CD14-positive monocyte (primary cell): ENCODE measurements around the gene OLFML2B. TPM values are rescaled to one million over a fixed set of nuclear protein-coding genes. Genes with fewer than 3 reads are reported as not detected.
A peak's percentile ranks its signal among the peaks of the same experiment; 100 is the strongest.

ENCODE experiments used
- DNase-seq, 3 donors: peaks; one replicate each; pipeline ENCODE4 v3.0.0-alpha.2; 2011 to 2022
- H2AFZ ChIP-seq: 2 replicates; pipeline ENCODE4 v1.6.0; 2012; ENCODE audit warnings: mild to moderate bottlenecking, low read depth, low read length, inconsistent platforms; ENCODE audit not compliant: insufficient read depth, poor library complexity, severe bottlenecking
- H3K27ac ChIP-seq, 2 donors: 1 replicate in 1 of 2; 2 replicates in 1 of 2; pipeline ENCODE4 v1.5.1; 2012 to 2013; ENCODE audit warnings: low read length in 2 of 2, control low read depth in 1 of 2, inconsistent platforms in 1 of 2, low read depth in 1 of 2, mild to moderate bottlenecking in 1 of 2
- H3K27me3 ChIP-seq, 2 donors: one replicate each; pipeline versions ENCODE4 v1.6.0 to v1.6.1; 2011 to 2013; ENCODE audit warnings: low read length in 2 of 2; ENCODE audit not compliant: control insufficient read depth in 2 of 2, insufficient read depth in 2 of 2
- H3K36me3 ChIP-seq, 2 donors: replicated peaks in 1 of 2; 1 replicate in 1 of 2; 2 replicates in 1 of 2; pipeline versions ENCODE4 v1.5.1 to v1.6.1; 2012 to 2013; ENCODE audit warnings: low read length in 2 of 2, control low read depth in 1 of 2, inconsistent platforms in 1 of 2, mild to moderate bottlenecking in 1 of 2; ENCODE audit not compliant: insufficient read depth in 2 of 2, control insufficient read depth in 1 of 2
- H3K4me1 ChIP-seq, 2 donors: 1 replicate in 1 of 2; 2 replicates in 1 of 2; pipeline versions ENCODE4 v1.5.1 to v1.6.1; 2012 to 2013; ENCODE audit warnings: low read length in 2 of 2, control low read depth in 1 of 2, inconsistent platforms in 1 of 2, mild to moderate bottlenecking in 1 of 2, moderate library complexity in 1 of 2; ENCODE audit not compliant: insufficient read depth in 2 of 2, control insufficient read depth in 1 of 2
- H3K4me2 ChIP-seq: replicated peaks from 2 replicates; pipeline ENCODE3; 2012; ENCODE audit warnings: low read length, moderate library complexity, mild to moderate bottlenecking; ENCODE audit not compliant: poor library complexity, severe bottlenecking; ENCODE audit errors: extremely low read depth
- H3K4me3 ChIP-seq, 3 experiments: fragments of 200-600 bp in 1 of 3; sonication (generic) in 1 of 3; replicated peaks in 1 of 3; 1 replicate in 2 of 3; 2 replicates in 1 of 3; pipeline ENCODE4 v1.5.1; 2011 to 2013; ENCODE audit warnings: low read length in 3 of 3, mild to moderate bottlenecking in 3 of 3, control low read depth in 2 of 3, low read depth in 2 of 3, inconsistent platforms in 1 of 3, moderate library complexity in 1 of 3
- H3K79me2 ChIP-seq: 2 replicates; pipeline ENCODE4 v1.6.0; 2012; ENCODE audit warnings: mild to moderate bottlenecking, control low read depth, inconsistent platforms, low read length, moderate library complexity; ENCODE audit not compliant: insufficient read depth
- H3K9ac ChIP-seq: 2 replicates; pipeline ENCODE4 v1.6.0; 2017; ENCODE audit warnings: low read length, mild to moderate bottlenecking; ENCODE audit not compliant: insufficient read depth, poor library complexity, severe bottlenecking
- H3K9me3 ChIP-seq, 2 donors: replicated peaks in 1 of 2; 1 replicate in 1 of 2; 2 replicates in 1 of 2; pipeline versions ENCODE4 v1.5.1 to v1.6.1; 2012 to 2013; ENCODE audit warnings: low read length in 2 of 2, control low read depth in 1 of 2; ENCODE audit not compliant: control insufficient read depth in 1 of 2, insufficient read depth in 1 of 2
- H4K20me1 ChIP-seq: 2 replicates; pipeline ENCODE4 v1.6.0; 2012; ENCODE audit warnings: mild to moderate bottlenecking, low read length, control low read depth, moderate library complexity; ENCODE audit not compliant: insufficient read depth
- H3K27ac Mint-ChIP-seq, 7 donors: one replicate each; pipeline ENCODE4 v1.8.0; 2020; ENCODE audit warnings: mild to moderate bottlenecking in 7 of 7, mixed read lengths in 7 of 7, moderate library complexity in 6 of 7, inconsistent platforms in 2 of 7
- H3K27me3 Mint-ChIP-seq, 3 donors: one replicate each; pipeline ENCODE4 v1.8.0; 2021 to 2022; ENCODE audit warnings: low read depth in 3 of 3, mild to moderate bottlenecking in 3 of 3, mixed read lengths in 3 of 3, moderate library complexity in 3 of 3, inconsistent platforms in 1 of 3
- H3K36me3 Mint-ChIP-seq, 2 donors: one replicate each; pipeline ENCODE4 v1.8.0; 2020; ENCODE audit warnings: mixed read lengths in 2 of 2, inconsistent platforms in 1 of 2, mild to moderate bottlenecking in 1 of 2
- H3K4me1 Mint-ChIP-seq: one replicate; pipeline ENCODE4 v1.8.0; 2020; ENCODE audit warnings: mild to moderate bottlenecking, mixed read lengths
- H3K4me3 Mint-ChIP-seq, 2 donors: one replicate each; pipeline ENCODE4 v1.8.0; 2020; ENCODE audit warnings: mild to moderate bottlenecking in 2 of 2, mixed read lengths in 2 of 2, moderate library complexity in 1 of 2
- H3K9me3 Mint-ChIP-seq, 7 donors: one replicate each; pipeline ENCODE4 v1.8.0; 2020 to 2022; ENCODE audit warnings: mixed read lengths in 7 of 7, mild to moderate bottlenecking in 6 of 7, moderate library complexity in 6 of 7, inconsistent platforms in 2 of 7
- WGBS: methylation state at CpG from one replicate; pipeline ENCODE4 v1.1.5; 2013; ENCODE audit warnings: missing lambda C conversion rate; ENCODE audit not compliant: insufficient coverage; 5-methylcytosine and 5-hydroxymethylcytosine counted together
- intact Hi-C, 2 donors: fragments of 100-400 bp; cut with micrococcal nuclease; formaldehyde crosslinking; loops; one replicate each; pipeline versions ENCODE4 v1.15.0 to v1.15.1; 2023
- polyA plus RNA-seq, 3 donors: library from polyadenylated mRNA; depleted of rRNA in 1 of 3; unstranded in 2 of 3; stranded (reverse) in 1 of 3; fragments of 300-500 nt in 2 of 3; fragments of >200 nt in 1 of 3; fragmentation: Illumina TruSeq in 2 of 3; gene quantifications; 1 replicate in 2 of 3; 2 replicates in 1 of 3; pipeline ENCODE4 v1.2.3, GENCODE V29; 2012 to 2021
- TF ChIP-seq, protein P1 (sequence below): fragments of 200-600 bp; IDR thresholded peaks from one replicate; pipeline ENCODE4 v1.8.0; 2022; ENCODE audit warnings: antibody characterized with exemption, mild to moderate bottlenecking

Gene OLFML2B
- polyA plus RNA-seq, 3 donors, result 0.66 to 1.4 (median 0.95) TPM

DNA sequence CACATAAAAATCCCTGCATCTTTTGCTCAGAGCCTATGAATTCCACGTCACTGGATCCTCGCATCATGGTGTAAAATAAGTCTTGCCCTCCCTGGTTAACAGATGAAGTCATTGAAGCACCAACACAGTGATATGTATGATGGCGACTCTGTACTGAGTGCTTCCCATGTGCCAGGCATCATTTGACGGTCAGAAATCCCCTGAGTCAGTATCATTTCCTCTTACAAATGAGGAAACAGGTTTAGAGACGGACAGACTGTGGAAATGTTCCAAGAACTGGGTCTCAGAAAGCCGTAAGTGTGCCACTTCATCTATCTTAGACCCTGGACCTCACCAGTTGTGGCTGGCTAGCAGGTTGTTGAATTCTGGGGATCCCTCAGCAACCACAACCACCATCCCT, 5.1 kb upstream of the OLFML2B start:
- no peaks in the 10 kb centered on the region for H3K79me2 ChIP-seq
- no peak overlapping the region for H3K9ac ChIP-seq
- peak; percentile 90 to 96 (median 93) for DNase-seq
- H3K9me3 Mint-ChIP-seq, result peaks cover 7 to 16% (median 9%) of the 10 kb centered on the region in 7 donors
- H3K36me3 ChIP-seq, result no peaks in the 10 kb centered on the region
- peaks cover 18 to 25% of the 10 kb centered on the region in 2 donors for H3K4me1 ChIP-seq
- H3K9me3 ChIP-seq, result peaks cover 0 to 4% of the 10 kb centered on the region in 2 donors
- peak overlapping the region in 1 of 2 donors; percentile 21 for H3K4me3 Mint-ChIP-seq
- H4K20me1 ChIP-seq, result no peaks in the 10 kb centered on the region
- peaks cover 17 to 43% (median 31%) of the 10 kb centered on the region in 3 donors for H3K27me3 Mint-ChIP-seq
- H3K27ac ChIP-seq, result peak overlapping the region; percentile 41 to 58
- WGBS, result 0% methylated on average over 1 of the region's 6 CpGs
- H3K36me3 Mint-ChIP-seq, result peaks cover 3 to 8% of the 10 kb centered on the region in 2 donors
- TF ChIP-seq, protein P1, sequence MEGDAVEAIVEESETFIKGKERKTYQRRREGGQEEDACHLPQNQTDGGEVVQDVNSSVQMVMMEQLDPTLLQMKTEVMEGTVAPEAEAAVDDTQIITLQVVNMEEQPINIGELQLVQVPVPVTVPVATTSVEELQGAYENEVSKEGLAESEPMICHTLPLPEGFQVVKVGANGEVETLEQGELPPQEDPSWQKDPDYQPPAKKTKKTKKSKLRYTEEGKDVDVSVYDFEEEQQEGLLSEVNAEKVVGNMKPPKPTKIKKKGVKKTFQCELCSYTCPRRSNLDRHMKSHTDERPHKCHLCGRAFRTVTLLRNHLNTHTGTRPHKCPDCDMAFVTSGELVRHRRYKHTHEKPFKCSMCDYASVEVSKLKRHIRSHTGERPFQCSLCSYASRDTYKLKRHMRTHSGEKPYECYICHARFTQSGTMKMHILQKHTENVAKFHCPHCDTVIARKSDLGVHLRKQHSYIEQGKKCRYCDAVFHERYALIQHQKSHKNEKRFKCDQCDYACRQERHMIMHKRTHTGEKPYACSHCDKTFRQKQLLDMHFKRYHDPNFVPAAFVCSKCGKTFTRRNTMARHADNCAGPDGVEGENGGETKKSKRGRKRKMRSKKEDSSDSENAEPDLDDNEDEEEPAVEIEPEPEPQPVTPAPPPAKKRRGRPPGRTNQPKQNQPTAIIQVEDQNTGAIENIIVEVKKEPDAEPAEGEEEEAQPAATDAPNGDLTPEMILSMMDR, result no peak
- H3K27me3 ChIP-seq, result peaks cover 7 to 26% of the 10 kb centered on the region in 2 donors
- H3K4me2 ChIP-seq, result no peak overlapping the region
- intact Hi-C loops, result no loop called here
- H3K27ac Mint-ChIP-seq, result peak overlapping the region; percentile 69 to 87 (median 81)
- peaks cover 29% of the 10 kb centered on the region for H3K4me1 Mint-ChIP-seq
- no peak overlapping the region for H3K4me3 ChIP-seq
- H2AFZ ChIP-seq, result no peak overlapping the region

DNA sequence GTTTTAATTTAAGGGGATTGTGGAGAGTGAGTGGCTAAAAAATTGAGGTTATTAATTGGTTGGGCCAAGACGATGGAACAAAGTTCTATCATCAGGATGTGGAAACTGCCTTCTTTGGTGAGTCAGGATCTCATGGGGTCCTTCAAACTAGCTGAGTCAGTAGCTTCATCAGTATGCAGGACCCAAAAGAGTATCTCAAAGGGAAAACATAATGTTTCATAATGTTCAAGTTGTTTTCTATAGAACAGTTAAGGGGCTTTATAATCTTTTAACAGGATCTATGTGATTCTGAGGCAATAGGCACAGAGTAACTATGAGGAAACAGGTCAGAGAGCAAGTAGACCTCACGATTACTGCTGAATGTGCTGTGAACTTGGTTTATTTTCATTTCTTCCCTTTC, 3.2 kb upstream of the OLFML2B start:
- no peak overlapping the region for H2AFZ ChIP-seq
- H3K27me3 Mint-ChIP-seq, result peaks cover 29 to 56% (median 44%) of the 10 kb centered on the region in 3 donors

More for the DNA sequence above, 3.2 kb upstream of the OLFML2B start:
- DNase-seq, result peak; percentile 62 to 87 (median 68)
- intact Hi-C loops, result no loop called here
- H3K4me1 ChIP-seq, result peaks cover 24 to 34% of the 10 kb centered on the region in 2 donors
- H3K27me3 ChIP-seq, result peaks cover 13 to 36% of the 10 kb centered on the region in 2 donors
- H4K20me1 ChIP-seq, result no peaks in the 10 kb centered on the region
- H3K36me3 ChIP-seq, result no peaks in the 10 kb centered on the region
- H3K4me3 ChIP-seq, result no peak overlapping the region
- no peak overlapping the region for H3K9ac ChIP-seq
- peak overlapping the region in 1 of 2 donors; percentile 3 for H3K27ac ChIP-seq
- H3K79me2 ChIP-seq, result no peaks in the 10 kb centered on the region
- Mint-ChIP-seq H3K27ac (peak overlapping the region in 6 of 7 donors; percentile 57 to 87 (median 82)), H3K9me3 (peaks cover 7 to 16% (median 10%) of the 10 kb centered on the region in 7 donors), H3K4me1 (peaks cover 38% of the 10 kb centered on the region), H3K36me3 (peaks cover 3 to 14% of the 10 kb centered on the region in 2 donors), H3K4me3 (peak overlapping the region in 1 of 2 donors; percentile 23)
- TF ChIP-seq, protein P1, result no peak
- WGBS, result 36% methylated on average over 1 of the region's 2 CpGs
- H3K9me3 ChIP-seq, result peaks cover 0 to 4% of the 10 kb centered on the region in 2 donors
- no peak overlapping the region for H3K4me2 ChIP-seq
